HepG2 (cell line): ENCODE results near the gene ZNF100. TPM values are rescaled to one million over a fixed set of nuclear protein-coding genes. Genes with fewer than 3 reads are reported as not detected.
"Not testable (repeated sequence)": the region's sequence is repeated elsewhere in the genome, so short reads cannot be mapped to it uniquely, and the experiment has no call there.

Experiments
- ATAC-seq: fragments of 200-7000 bp; cut with Tn5 transposase; 3 replicates; pipeline ENCODE4 v1.9.1; 2020; ENCODE audit warnings: mild to moderate bottlenecking, moderate library complexity
- BruUV-seq: library from RNA; stranded (reverse); fragments of 400-500 nt; replicated peaks from 2 replicates; lab custom pipeline; 2021; lab: Mats Ljungman, UMichigan
- CTCF ChIA-PET: fragments of 300-600 bp; formaldehyde crosslinking; extraction: SDS; loops from one replicate; lab custom pipeline; 2021; ENCODE audit warnings: low total read pairs, inconsistent platforms, low intra/inter-chr PET ratio; lab: Yijun Ruan, JAX
- POLR2A ChIA-PET: fragments of 350-600 bp; sonication (Branson Sonifier 250); formaldehyde crosslinking; loops from one replicate; lab custom pipeline; 2020; ENCODE audit warnings: antibody characterized with exemption, inconsistent platforms; lab: Yijun Ruan, JAX
- DNase-seq: peaks from one replicate; pipeline ENCODE4 v3.0.0-alpha.2; 2015; ENCODE audit warnings: low spot score
- FAIRE-seq: peaks from 3 replicates; lab custom pipeline; 2011; peaks lifted over from hg19 to GRCh38; lab: Jason Lieb, UNC
- H2AFZ ChIP-seq: one replicate; pipeline ENCODE4 v1.6.1; 2011; ENCODE audit warnings: low read length, inconsistent platforms
- H3K27ac ChIP-seq: fragments of 300-600 bp; 3 replicates; pipeline ENCODE4 v1.8.0; 2011; ENCODE audit warnings: mixed run types, mild to moderate bottlenecking, mixed read lengths, low read length, inconsistent platforms; ENCODE audit not compliant: insufficient read depth; ENCODE audit errors: extremely low read length
- H3K27me3 ChIP-seq, 2 experiments: fragments of 200-600 bp in 1 of 2; 2 replicates in 1 of 2; 3 replicates in 1 of 2; pipeline versions ENCODE4 v1.6.0 to v1.8.0; 2011; ENCODE audit warnings: low read length in 2 of 2, mild to moderate bottlenecking in 2 of 2, moderate library complexity in 2 of 2, inconsistent platforms in 1 of 2; ENCODE audit not compliant: insufficient read depth in 2 of 2, control insufficient read depth in 1 of 2
- H3K36me3 ChIP-seq, 2 experiments: fragments of 200-600 bp in 1 of 2; replicated peaks in 1 of 2; 2 replicates in 1 of 2; 3 replicates in 1 of 2; pipeline versions ENCODE4 v1.5.1 to v1.8.0; 2011; ENCODE audit warnings: low read length in 2 of 2, inconsistent platforms in 1 of 2; ENCODE audit not compliant: insufficient read depth in 2 of 2, control insufficient read depth in 1 of 2
- H3K4me1 ChIP-seq: 2 replicates; pipeline ENCODE4 v1.5.1; 2012; ENCODE audit warnings: low read length, inconsistent platforms; ENCODE audit not compliant: insufficient read depth
- H3K4me2 ChIP-seq: 2 replicates; pipeline ENCODE4 v1.6.0; 2011; ENCODE audit warnings: low read depth, low read length, inconsistent platforms
- H3K4me3 ChIP-seq, 3 experiments: fragments of 200-600 bp in 1 of 3; sonication (generic), shearing (Covaris generic) in 1 of 3; replicated peaks in 1 of 3; 2 replicates each; pipeline ENCODE4 v1.5.1; 2011 to 2016; ENCODE audit warnings: low read length in 3 of 3, inconsistent platforms in 2 of 3, low read depth in 2 of 3, mild to moderate bottlenecking in 2 of 3, control low read depth in 1 of 3, mixed read lengths in 1 of 3; ENCODE audit not compliant: insufficient read depth in 1 of 3
- H3K79me2 ChIP-seq: one replicate; pipeline ENCODE4 v1.6.1; 2011; ENCODE audit warnings: low read length, inconsistent platforms; ENCODE audit not compliant: insufficient read depth
- H3K9ac ChIP-seq: 2 replicates; pipeline ENCODE4 v1.6.0; 2011; ENCODE audit warnings: mild to moderate bottlenecking, low read depth, low read length, inconsistent platforms; ENCODE audit not compliant: insufficient read depth
- H3K9me3 ChIP-seq: 2 replicates; pipeline ENCODE4 v1.5.1; 2012; ENCODE audit warnings: mild to moderate bottlenecking, low read length
- H4K20me1 ChIP-seq: 2 replicates; pipeline ENCODE4 v1.6.0; 2011; ENCODE audit warnings: inconsistent platforms, mild to moderate bottlenecking, low read length, moderate library complexity; ENCODE audit not compliant: insufficient read depth
- ARHGAP35 ChIP-seq: sonication (generic); formaldehyde crosslinking; IDR thresholded peaks from 2 replicates; pipeline ENCODE4 v1.9.0; 2022; ENCODE audit warnings: mild to moderate bottlenecking, inconsistent platforms, moderate library complexity, missing genetic modification reagents, borderline replicate concordance
- SP4 ChIP-seq: sonication (generic); formaldehyde crosslinking; IDR thresholded peaks from 2 replicates; pipeline ENCODE4 v1.8.1; 2023; ENCODE audit warnings: mild to moderate bottlenecking, missing genetic modification reagents
- ZNF547 ChIP-seq: sonication (generic); formaldehyde crosslinking; IDR thresholded peaks from 2 replicates; pipeline ENCODE4 v1.5.1; 2020; ENCODE audit warnings: mild to moderate bottlenecking, missing genetic modification reagents
- ZNF891 ChIP-seq: sonication (generic); formaldehyde crosslinking; IDR thresholded peaks from 2 replicates; pipeline ENCODE4 v1.5.0; 2020; ENCODE audit warnings: mild to moderate bottlenecking, missing genetic modification reagents
- WGBS: methylation state at CpG from one replicate; pipeline ENCODE4 v1.1.6; 2017; ENCODE audit warnings: low lambda C conversion rate; 5-methylcytosine and 5-hydroxymethylcytosine counted together
- in situ Hi-C: cut with HindIII; loops from 2 replicates; pipeline ENCODE4 v1.10.0; 2017; ENCODE audit warnings: low pct_unique_long_range_greater_than_20kb; ENCODE audit not compliant: extremely low pct_ligation_motif_present
- intact Hi-C: fragments of 100-400 bp; cut with micrococcal nuclease; formaldehyde crosslinking; loops from one replicate; pipeline ENCODE4 v1.10.0; 2022; ENCODE audit not compliant: unreplicated experiment
- polyA plus RNA-seq, 8 experiments: library from polyadenylated mRNA; depleted of rRNA in 3 of 8; stranded (reverse) in 7 of 8; unstranded in 1 of 8; fragments of >200 nt; fragmentation: Illumina TruSeq in 4 of 8; extraction: Trizol in 4 of 8; gene quantifications; 2 replicates each; pipeline versions ENCODE4 v1.2.1 to v1.2.3, GENCODE V29; 2011 to 2016; ENCODE audit warnings: low read depth in 4 of 8, missing spikeins in 1 of 8, mixed read lengths in 1 of 8; ENCODE audit not compliant: insufficient read depth in 1 of 8
- total RNA-seq, 5 experiments: library from RNA; depleted of rRNA; stranded (reverse); fragments of >200 nt; fragmentation: Illumina TruSeq; extraction: Trizol; gene quantifications; 2 replicates each; pipeline ENCODE4 v1.2.3, GENCODE V29; 2016; ENCODE audit warnings: low read depth in 1 of 5

The ZNF100 gene
- total and polyA plus RNA-seq, 2 of the 13 experiments (the other 11 are each of a cell fraction or from before 2014, with no cell fraction given): 2.5 to 11.4 TPM

DNA sequence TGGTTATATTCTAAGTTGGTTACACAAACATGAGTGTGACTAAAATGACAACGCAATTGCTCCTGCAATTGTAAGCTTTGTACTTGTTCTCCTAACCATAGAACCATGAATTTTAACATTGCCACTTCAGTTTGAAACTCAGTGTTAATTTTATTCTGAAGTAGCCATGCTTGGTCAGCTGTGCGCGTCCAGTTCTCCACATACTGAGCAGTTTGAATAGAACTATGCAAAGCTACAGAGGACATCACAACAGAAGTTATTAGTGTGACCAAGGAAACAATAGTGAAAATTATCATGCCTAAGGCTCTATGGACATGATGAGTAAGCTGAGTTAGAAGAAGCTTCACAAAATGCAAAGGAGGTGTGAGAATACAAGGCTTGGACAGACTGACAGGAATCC is 19.6 kb upstream of the ZNF100 start:
- H3K36me3 ChIP-seq: no peaks in the 10 kb centered on the region
- H3K9me3 ChIP-seq: peaks cover 66% of the 10 kb centered on the region
- no peaks in the 10 kb centered on the region for H4K20me1 ChIP-seq
- DNase-seq: no peak
- no peak overlapping the region for H3K4me2 ChIP-seq
- ChIA-PET POLR2A (no interaction called here), CTCF (no interaction called here)
- WGBS: 67% methylated on average over 3 of the region's 3 CpGs
- no peaks in the 10 kb centered on the region for H3K27me3 ChIP-seq
- H3K79me2 ChIP-seq: no peaks in the 10 kb centered on the region
- no peak overlapping the region for H2AFZ ChIP-seq
- H3K4me3 ChIP-seq: no peak overlapping the region
- no peak overlapping the region for H3K9ac ChIP-seq
- TF ChIP-seq ARHGAP35 (CRISPR knock-in tag): no peak
- TF ChIP-seq ZNF891 (CRISPR knock-in tag): no peak
- no peak for TF ChIP-seq ZNF547
- no peak for TF ChIP-seq SP4
- no peak for ATAC-seq
- FAIRE-seq: no peak
- intact Hi-C loops: no loop called here
- in situ Hi-C loops: no loop called here
- no TSS peak for BruUV-seq
- H3K27ac ChIP-seq: no peak overlapping the region
- H3K4me1 ChIP-seq: no peaks in the 10 kb centered on the region

DNA sequence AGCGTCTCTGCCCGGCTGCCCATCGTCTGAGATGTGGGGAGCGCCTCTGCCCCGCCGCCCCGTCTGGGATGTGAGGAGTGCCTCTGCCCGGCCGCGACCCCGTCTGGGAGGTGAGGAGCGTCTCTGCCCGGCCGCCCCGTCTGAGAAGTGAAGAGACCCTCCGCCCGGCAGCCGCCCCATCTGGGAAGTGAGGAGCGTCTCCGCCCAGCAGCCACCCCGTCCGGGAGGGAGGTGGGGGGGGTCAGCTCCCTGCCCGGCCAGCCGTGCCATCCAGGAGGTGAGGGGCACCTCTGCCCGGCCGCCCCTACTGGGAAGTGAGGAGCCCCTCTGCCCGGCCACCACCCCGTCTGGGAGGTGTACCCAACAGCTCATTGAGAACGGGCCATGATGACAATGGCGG is 8.4 kb upstream of the ZNF100 start:
- in situ Hi-C loops: not testable (repeated sequence)
- WGBS: 81% methylated on average over 4 of the region's 30 CpGs

DNA sequence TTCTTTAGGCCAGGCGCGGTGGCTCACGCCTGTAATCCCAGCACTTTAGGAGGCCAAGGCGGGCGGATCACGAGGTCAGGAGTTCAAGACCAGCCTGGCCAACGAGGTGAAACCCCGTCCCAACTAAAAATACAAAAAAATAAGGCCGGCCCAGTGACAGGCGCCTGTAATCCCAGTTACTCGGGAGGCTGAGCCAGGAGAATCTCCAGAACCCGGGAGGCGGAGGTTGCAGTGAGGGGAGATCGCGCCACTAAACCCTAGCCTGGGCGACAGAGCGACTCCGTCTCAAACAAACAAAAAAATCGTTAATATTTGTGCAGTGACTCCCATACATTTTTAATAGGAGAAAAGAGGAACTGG is 694 bp downstream of the ZNF100 start:
- POLR2A ChIA-PET: interaction anchor here (1.2 to 1.6 kb wide), 8 partner anchors 10 to 1507 kb away, joined by 3 to 11 read pairs (median 5); partner anchors contain the start of genes ZNF43, ZNF430, ZNF431 and ZNF708
- ATAC-seq: peak; percentile 37
- H3K27ac ChIP-seq: peak overlapping the region; percentile 88
- DNase-seq, H3K9me3 ChIP-seq, CTCF ChIA-PET, H3K27me3 ChIP-seq, H4K20me1 ChIP-seq, FAIRE-seq, H3K79me2 ChIP-seq, H2AFZ ChIP-seq, BruUV-seq, in situ Hi-C loops: not testable (repeated sequence)
- peaks cover 18% of the 10 kb centered on the region for H3K4me1 ChIP-seq
- 4% methylated on average over 16 of the region's 19 CpGs for WGBS
- H3K36me3 ChIP-seq: peaks cover 3 to 13% of the 10 kb centered on the region in 2 experiments; a peak in 3 of 5 replicates
- H3K4me3 ChIP-seq: peak overlapping the region; percentile 80 to 99 (median 90)
- peak overlapping the region; percentile 89 for H3K9ac ChIP-seq
- peak overlapping the region; percentile 51 for H3K4me2 ChIP-seq
- intact Hi-C loops: loop anchor here (10.0 kb wide), 1 partner anchor 442 kb away; the partner anchor contains the start of gene ZNF708

More for the DNA sequence above, 8.4 kb upstream of the ZNF100 start:
- H3K27me3 ChIP-seq, H3K9me3 ChIP-seq, H3K4me2 ChIP-seq, POLR2A ChIA-PET, H3K9ac ChIP-seq, ATAC-seq, H3K36me3 ChIP-seq, BruUV-seq, H2AFZ ChIP-seq, H3K27ac ChIP-seq, H4K20me1 ChIP-seq, CTCF ChIA-PET, H3K4me3 ChIP-seq, H3K79me2 ChIP-seq, FAIRE-seq, DNase-seq, intact Hi-C loops, H3K4me1 ChIP-seq: not testable (repeated sequence)
